ENCODE results near the gene ANKRD33B. TPM values are rescaled to one million over a fixed set of nuclear protein-coding genes. Genes with fewer than 3 reads are reported as not detected.

Gene ANKRD33B
- total and polyA plus RNA-seq, 2 of the 8 experiments (the other 6 are each of a cell fraction or from before 2014, with no cell fraction given), result 6.9 to 20.6 TPM

GRCh38 chr5:10559871-10560270, 4.0 kb upstream of the ANKRD33B start:
- Histone ChIP-seq H2BK15ac (ENCODE audit: low read length) (no peak overlapping the region), H2AFZ (ENCODE audit: low read length) (no peak overlapping the region), H3K56ac (replicated peaks; ENCODE audit: insufficient read length, low read depth, low read length) (no peak overlapping the region), H3K9me3 (ENCODE audit: insufficient read depth in 2 of 2, low read depth in 1 of 2, low read length in 1 of 2) (no peaks in the 10 kb centered on the region), H3K23me2 (ENCODE audit: low read depth, low read length) (peaks cover 10% of the 10 kb centered on the region; the same call in 1 of the 2 replicates), H4K8ac (ENCODE audit: extremely low read depth, insufficient read depth, low read length) (no peak overlapping the region), H3K4me1 (replicated peaks in 1 of 4; ENCODE audit: control insufficient read depth in 3 of 4, insufficient read depth in 4 of 4, low read length in 3 of 4) (peaks cover 2 to 7% (median 4%) of the 10 kb centered on the region in 4 experiments; a peak in 5 of 7 replicates), H3K27me3 (replicated peaks in 1 of 4; ENCODE audit: control insufficient read depth in 3 of 4, extremely low read depth in 1 of 4, insufficient read depth in 3 of 4, low read length in 3 of 4) (peaks cover 11 to 28% (median 26%) of the 10 kb centered on the region in 4 experiments), H3K4me2 (ENCODE audit: insufficient read depth in 1 of 2, low read depth in 2 of 2, low read length in 2 of 2) (no peak overlapping the region), H3K9ac (replicated peaks in 1 of 4; ENCODE audit: extremely low read depth in 1 of 4, low read depth in 3 of 4, low read length in 3 of 4) (no peak overlapping the region), H3K18ac (ENCODE audit: extremely low read depth, low read length) (no peak overlapping the region), H2BK120ac (replicated peaks; ENCODE audit: low read depth, low read length) (no peak overlapping the region), H4K5ac (ENCODE audit: insufficient read length, low read depth, low read length) (no peak overlapping the region), H3K79me2 (ENCODE audit: control insufficient read depth in 1 of 2, insufficient read depth in 2 of 2, low read length in 2 of 2) (no peaks in the 10 kb centered on the region), H3K14ac (ENCODE audit: insufficient read length) (no peak overlapping the region), H3K4me3 (ENCODE audit: extremely low read depth in 1 of 4, insufficient read depth in 2 of 4, low read depth in 3 of 4, low read length in 4 of 4) (no peak overlapping the region), H3K36me3 (ENCODE audit: control insufficient read depth in 2 of 4, insufficient read depth in 4 of 4, low read length in 3 of 4) (no peaks in the 10 kb centered on the region), H2AK5ac (ENCODE audit: low read depth, low read length) (no peak overlapping the region), H4K91ac (replicated peaks; ENCODE audit: insufficient read length, low read length) (no peak overlapping the region), H3K27ac (ENCODE audit: low read depth, low read length) (no peak overlapping the region), H3K4ac (replicated peaks; ENCODE audit: insufficient read length, low read depth, low read length) (no peak overlapping the region), H3K79me1 (ENCODE audit: low read depth, low read length) (no peaks in the 10 kb centered on the region), H2BK5ac (ENCODE audit: low read depth, low read length) (no peak overlapping the region), H3K23ac (ENCODE audit: insufficient read length) (no peak overlapping the region), H2BK20ac (ENCODE audit: low read length) (no peak overlapping the region), H2BK12ac (ENCODE audit: low read depth, low read length) (no peak overlapping the region), H4K20me1 (replicated peaks in 1 of 2; ENCODE audit: control insufficient read depth in 1 of 2, insufficient read depth in 2 of 2, low read length in 2 of 2) (no peaks in the 10 kb centered on the region)
- CTCF ChIA-PET (ENCODE audit: partially characterized antibody), result interaction anchor here (0.8 to 3.3 kb wide), 6 partner anchors 9 to 130 kb away, joined by 3 to 18 read pairs (median 8); no protein-coding TSS in a partner anchor
- TF ChIP-seq CBX5 (IDR thresholded peaks at IDR 0.05; ENCODE audit: low read depth, low read length), result no peak
- TF ChIP-seq EP300 (IDR thresholded peaks at IDR 0.05; ENCODE audit: borderline replicate concordance in 1 of 2, low read depth in 2 of 2, low read length in 2 of 2), result no peak
- TF ChIP-seq POLR2AphosphoS5 (IDR thresholded peaks at IDR 0.05; ENCODE audit: low read depth, low read length), result no peak
- WGBS, 2 experiments (ENCODE audit: extremely low coverage in 1 of 2, insufficient coverage in 1 of 2, insufficient read length in 1 of 2, insufficient replicate concordance in 2 of 2, low coverage in 1 of 2, low lambda C conversion rate in 2 of 2, missing lambda C conversion rate in 1 of 2), result 78% methylated on average over 7 of the region's 7 CpGs; no CpG with 5 or more reads in 1 of the 2 experiments
- FAIRE-seq (no peak), DNase-seq (ENCODE audit: low read depth in 1 of 2, low spot score in 2 of 2) (no peak)
- POLR2A ChIA-PET (ENCODE audit: partially characterized antibody), result interaction anchor here (0.8 to 1.4 kb wide), 3 partner anchors 8 to 308 kb away, joined by 3 to 4 read pairs (median 3); no protein-coding TSS in a partner anchor
